OCI-LY1 (cell line): Measurements from ENCODE around the gene NEK4.

Experiments
- H2AFZ ChIP-seq: fragments of 200-600 bp; sonication (generic), shearing (Covaris generic); 2 replicates; pipeline ENCODE4 v1.6.0; 2014; ENCODE audit warnings: antibody characterized with exemption, mild to moderate bottlenecking, low read length
- H3F3A ChIP-seq: fragments of 200-600 bp; sonication (generic), shearing (Covaris generic); 2 replicates; pipeline ENCODE4 v1.6.0; 2014; ENCODE audit warnings: mild to moderate bottlenecking, antibody characterized with exemption, low read length, moderate library complexity; ENCODE audit not compliant: insufficient read depth
- H3K27ac ChIP-seq: fragments of 200-600 bp; sonication (generic); 2 replicates; pipeline ENCODE4 v1.5.1; 2014; ENCODE audit warnings: low read length, mixed run types, mild to moderate bottlenecking, low read depth; ENCODE audit not compliant: poor library complexity, severe bottlenecking
- H3K27me3 ChIP-seq: fragments of 200-600 bp; sonication (generic); 2 replicates; pipeline ENCODE4 v1.6.0; 2014; ENCODE audit warnings: antibody characterized with exemption, mild to moderate bottlenecking, low read length, moderate library complexity; ENCODE audit not compliant: insufficient read depth
- H3K36me3 ChIP-seq: fragments of 200-600 bp; sonication (generic); 2 replicates; pipeline ENCODE4 v1.6.1; 2014; ENCODE audit warnings: mild to moderate bottlenecking, antibody characterized with exemption, low read length, moderate library complexity, mixed read lengths; ENCODE audit not compliant: insufficient read depth
- H3K4me1 ChIP-seq: fragments of 200-600 bp; sonication (generic); 2 replicates; pipeline ENCODE4 v1.5.1; 2014; ENCODE audit warnings: mild to moderate bottlenecking, low read length, moderate library complexity; ENCODE audit not compliant: insufficient read depth, severe bottlenecking
- H3K4me2 ChIP-seq: fragments of 200-600 bp; sonication (generic), shearing (Covaris generic); 2 replicates; pipeline ENCODE4 v1.6.1; 2014; ENCODE audit warnings: low read length
- H3K4me3 ChIP-seq: fragments of 200-600 bp; sonication (generic); 2 replicates; pipeline ENCODE4 v1.5.1; 2014; ENCODE audit warnings: low read length, low read depth, mild to moderate bottlenecking, mixed read lengths; ENCODE audit not compliant: poor library complexity, severe bottlenecking
- H3K79me2 ChIP-seq: fragments of 200-600 bp; shearing (Covaris generic); 2 replicates; pipeline ENCODE4 v1.6.1; 2016; ENCODE audit warnings: mixed run types, low read length, mixed read lengths; ENCODE audit not compliant: insufficient read depth
- H3K9ac ChIP-seq: fragments of 200-600 bp; sonication (generic), shearing (Covaris generic); 2 replicates; pipeline ENCODE4 v1.6.1; 2014; ENCODE audit warnings: mild to moderate bottlenecking, low read length, mixed read lengths
- H3K9me2 ChIP-seq: fragments of 200-600 bp; sonication (generic), shearing (Covaris generic); 2 replicates; pipeline ENCODE4 v1.6.1; 2014; ENCODE audit warnings: low read depth, mild to moderate bottlenecking, low read length, mixed read lengths
- H3K9me3 ChIP-seq: fragments of 200-600 bp; shearing (Covaris generic); 2 replicates; pipeline ENCODE4 v1.6.1; 2014; ENCODE audit warnings: low read length, mixed read lengths
- H4K20me1 ChIP-seq: fragments of 200-600 bp; sonication (generic), shearing (Covaris generic); 2 replicates; pipeline ENCODE4 v1.6.0; 2016; ENCODE audit warnings: mild to moderate bottlenecking, low read length; ENCODE audit not compliant: insufficient read depth
- CTCF ChIP-seq: fragments of 200-600 bp; sonication (generic), shearing (Covaris generic); IDR thresholded peaks from 2 replicates; pipeline ENCODE4 v1.5.1; 2017; ENCODE audit warnings: mild to moderate bottlenecking, antibody characterized with exemption, low read length, moderate library complexity, mixed read lengths
- EZH2 ChIP-seq: fragments of 200-600 bp; sonication (generic), shearing (Covaris generic); IDR thresholded peaks from 2 replicates; pipeline ENCODE4 v1.8.0; 2017; ENCODE audit warnings: borderline replicate concordance, mixed run types, mild to moderate bottlenecking, antibody characterized with exemption, low read length, moderate library complexity, mixed read lengths

Gene NEK4

GRCh38 chr3:52682016-52682415 lies 88.7 kb downstream of the NEK4 start:
- Histone ChIP-seq H4K20me1 (no peaks in the 10 kb centered on the region), H3K9ac (no peak overlapping the region), H3F3A (no peaks in the 10 kb centered on the region), H3K9me2 (no peaks in the 10 kb centered on the region), H3K27me3 (no peaks in the 10 kb centered on the region), H3K27ac (no peak overlapping the region), H3K79me2 (peaks cover 49% of the 10 kb centered on the region), H3K4me3 (no peak overlapping the region), H3K4me2 (no peak overlapping the region), H3K4me1 (peaks cover 22% of the 10 kb centered on the region), H3K9me3 (no peaks in the 10 kb centered on the region), H2AFZ (no peak overlapping the region), H3K36me3 (peaks cover 51% of the 10 kb centered on the region)
- no peak for TF ChIP-seq EZH2
- no peak for TF ChIP-seq CTCF

GRCh38 chr3:52681596-52681995 lies 89.1 kb downstream of the NEK4 start:
- Histone ChIP-seq H3K4me2 (no peak overlapping the region), H3K79me2 (peaks cover 44% of the 10 kb centered on the region), H3K9me2 (no peaks in the 10 kb centered on the region), H3K27me3 (no peaks in the 10 kb centered on the region), H3K9ac (no peak overlapping the region), H3K9me3 (no peaks in the 10 kb centered on the region), H2AFZ (no peak overlapping the region), H3K36me3 (peaks cover 51% of the 10 kb centered on the region), H3F3A (no peaks in the 10 kb centered on the region), H3K27ac (no peak overlapping the region), H3K4me1 (peaks cover 18% of the 10 kb centered on the region), H4K20me1 (no peaks in the 10 kb centered on the region), H3K4me3 (no peak overlapping the region)
- TF ChIP-seq CTCF (no peak), EZH2 (no peak)

- Histone ChIP-seq H3K4me3 (no peak overlapping the region), H3F3A (no peaks in the 10 kb centered on the region), H3K27me3 (no peaks in the 10 kb centered on the region), H4K20me1 (no peaks in the 10 kb centered on the region), H3K9ac (no peak overlapping the region), H3K36me3 (peaks cover 61% of the 10 kb centered on the region), H3K9me3 (no peaks in the 10 kb centered on the region), H3K9me2 (no peaks in the 10 kb centered on the region), H2AFZ (no peak overlapping the region), H3K79me2 (peaks cover 34% of the 10 kb centered on the region), H3K27ac (no peak overlapping the region), H3K4me2 (no peak overlapping the region), H3K4me1 (peaks cover 15% of the 10 kb centered on the region)
- no peak for TF ChIP-seq CTCF
- TF ChIP-seq EZH2, result no peak
Measured at GRCh38 chr3:52679811-52680210, 90.9 kb downstream of the NEK4 start.
